ENCODE measurements around the gene TSPAN13. TPM values are rescaled to one million over a fixed set of nuclear protein-coding genes. Genes with fewer than 3 reads are reported as not detected.

The TSPAN13 gene
- total and polyA plus RNA-seq, 10 of the 15 experiments (the other 5 are each of a cell fraction or from before 2014, with no cell fraction given), result 0.26 to 0.37 TPM; not detected in 8

- Histone ChIP-seq H3K27me3 (replicated peaks in 1 of 2; ENCODE audit: control insufficient read depth in 2 of 2, insufficient read depth in 2 of 2, low read length in 1 of 2) (no peaks in the 10 kb centered on the region), H3K4me1 (ENCODE audit: control insufficient read depth, insufficient read depth, low read length) (no peaks in the 10 kb centered on the region), H3K79me2 (ENCODE audit: control insufficient read depth, insufficient read depth, low read length) (no peaks in the 10 kb centered on the region), H3K4me3 (no peak overlapping the region), H3K4me2 (ENCODE audit: control insufficient read depth, insufficient read depth) (no peak overlapping the region), H3K27ac (ENCODE audit: control insufficient read depth, insufficient read depth) (no peak overlapping the region), H3K9ac (ENCODE audit: control insufficient read depth, insufficient read depth, low read length) (no peak overlapping the region), H3K9me3 (replicated peaks; ENCODE audit: control insufficient read depth, insufficient read depth, low read length) (no peaks in the 10 kb centered on the region), H2AFZ (ENCODE audit: control insufficient read depth, low read depth, low read length) (no peak overlapping the region), H3K36me3 (ENCODE audit: control insufficient read depth in 2 of 2, insufficient read depth in 2 of 2, low read length in 1 of 2) (no peaks in the 10 kb centered on the region), H4K20me1 (ENCODE audit: control insufficient read depth, insufficient read depth) (no peaks in the 10 kb centered on the region)
- ATAC-seq (no peak), FAIRE-seq (no peak), DNase-seq (ENCODE audit: low read depth, low spot score) (no peak)
- in situ Hi-C loops (cut with MboI), result no loop called here
- BruUV-seq (replicated peaks), result no TSS peak
- SMC1A ChIA-PET (ENCODE audit: uncharacterized antibody, unreplicated experiment), result no interaction called here
- 73% methylated on average over 4 of the region's 4 CpGs for WGBS (ENCODE audit: insufficient coverage, insufficient replicate concordance, low lambda C conversion rate, missing lambda C conversion rate)
- POLR2A ChIA-PET, result no interaction called here
- RAD21 ChIA-PET (ENCODE audit: unreplicated experiment), result no interaction called here
- CTCF ChIA-PET, result no interaction called here
- intact Hi-C loops (cut with micrococcal nuclease; ENCODE audit: unreplicated experiment), result no loop called here
- no peak for TF ChIP-seq MXI1 (IDR thresholded peaks at IDR 0.05; ENCODE audit: low read depth, low read length)
- no peak for TF ChIP-seq YBX1 (IDR thresholded peaks at IDR 0.05)
- no peak for TF ChIP-seq PML (IDR thresholded peaks at IDR 0.05; ENCODE audit: low read length)
- TF ChIP-seq TCF3 (IDR thresholded peaks at IDR 0.05; ENCODE audit: borderline replicate concordance, insufficient read depth, low read depth, low read length), result no peak
- no peak for TF ChIP-seq ZNF384 (IDR thresholded peaks at IDR 0.05; ENCODE audit: borderline replicate concordance, low read depth, low read length)
- TF ChIP-seq, protein P1, sequence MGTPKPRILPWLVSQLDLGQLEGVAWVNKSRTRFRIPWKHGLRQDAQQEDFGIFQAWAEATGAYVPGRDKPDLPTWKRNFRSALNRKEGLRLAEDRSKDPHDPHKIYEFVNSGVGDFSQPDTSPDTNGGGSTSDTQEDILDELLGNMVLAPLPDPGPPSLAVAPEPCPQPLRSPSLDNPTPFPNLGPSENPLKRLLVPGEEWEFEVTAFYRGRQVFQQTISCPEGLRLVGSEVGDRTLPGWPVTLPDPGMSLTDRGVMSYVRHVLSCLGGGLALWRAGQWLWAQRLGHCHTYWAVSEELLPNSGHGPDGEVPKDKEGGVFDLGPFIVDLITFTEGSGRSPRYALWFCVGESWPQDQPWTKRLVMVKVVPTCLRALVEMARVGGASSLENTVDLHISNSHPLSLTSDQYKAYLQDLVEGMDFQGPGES (IDR thresholded peaks at IDR 0.05), result no peak
- no peak for TF ChIP-seq ESRRA (IDR thresholded peaks at IDR 0.05; ENCODE audit: low read length)
- no peak for TF ChIP-seq RFX5 (IDR thresholded peaks at IDR 0.05; ENCODE audit: low read depth, low read length)
- TF ChIP-seq SMARCA5 (IDR thresholded peaks at IDR 0.05), result no peak
- TF ChIP-seq ZSCAN29 (IDR thresholded peaks at IDR 0.05), result no peak
- TF ChIP-seq ZNF24 (IDR thresholded peaks at IDR 0.05), result no peak
- TF ChIP-seq CEBPB (IDR thresholded peaks at IDR 0.05; ENCODE audit: borderline replicate concordance in 1 of 2, low read depth in 2 of 2, low read length in 2 of 2), result no peak
- TF ChIP-seq MEF2A (IDR thresholded peaks at IDR 0.05; ENCODE audit: insufficient read depth, low read depth, low read length), result no peak
- no peak for TF ChIP-seq STAT3 (IDR thresholded peaks at IDR 0.05; ENCODE audit: low read depth, low read length)
- TF ChIP-seq BCL3 (IDR thresholded peaks at IDR 0.05; ENCODE audit: borderline replicate concordance, insufficient read depth, low read depth, low read length, poor library complexity, severe bottlenecking), result no peak
- no peak for TF ChIP-seq CREM (IDR thresholded peaks at IDR 0.05; ENCODE audit: low read depth)
- TF ChIP-seq ZNF592 (IDR thresholded peaks at IDR 0.05), result no peak
Observed at GRCh38 chr7:16708511-16708910, 45.0 kb upstream of the TSPAN13 start.

Measured in GM12878 (cell line).